GM23248 (cell line): ENCODE data around the gene TLL2. TPM values are rescaled to one million over a fixed set of nuclear protein-coding genes. Genes with fewer than 3 reads are reported as not detected.
A peak's percentile ranks its signal among the peaks of the same experiment; 100 is the strongest.

Experiments used
- DNase-seq: peaks from one replicate; pipeline ENCODE4 v3.0.0-alpha.2; 2015
- H2AFZ ChIP-seq: fragments of 200-600 bp; sonication (generic); 2 replicates; pipeline ENCODE4 v1.6.1; 2016; ENCODE audit warnings: antibody characterized with exemption
- H3F3A ChIP-seq: fragments of 200-600 bp; sonication (generic); 2 replicates; pipeline ENCODE4 v1.6.1; 2016; ENCODE audit warnings: mild to moderate bottlenecking, antibody characterized with exemption, mixed run types; ENCODE audit not compliant: insufficient read depth
- H3K27ac ChIP-seq: fragments of 200-600 bp; sonication (generic); 2 replicates; pipeline ENCODE4 v1.5.1; 2016; ENCODE audit warnings: mild to moderate bottlenecking
- H3K27me3 ChIP-seq: fragments of 200-600 bp; sonication (generic); replicated peaks from 2 replicates; pipeline ENCODE4 v1.6.1; 2016; ENCODE audit warnings: mild to moderate bottlenecking; ENCODE audit not compliant: insufficient read depth
- H3K36me3 ChIP-seq: fragments of 200-600 bp; sonication (generic); 2 replicates; pipeline ENCODE4 v1.6.1; 2016; ENCODE audit warnings: low read depth, mild to moderate bottlenecking
- H3K4me1 ChIP-seq: fragments of 200-600 bp; sonication (generic); 2 replicates; pipeline ENCODE4 v1.6.1; 2016; ENCODE audit warnings: mild to moderate bottlenecking; ENCODE audit not compliant: insufficient read depth
- H3K4me2 ChIP-seq: fragments of 200-600 bp; sonication (generic); one replicate; pipeline ENCODE4 v1.6.1; 2016; ENCODE audit warnings: mild to moderate bottlenecking; ENCODE audit not compliant: unreplicated experiment
- H3K4me3 ChIP-seq: fragments of 200-600 bp; sonication (generic); 2 replicates; pipeline ENCODE4 v1.5.1; 2016; ENCODE audit warnings: mild to moderate bottlenecking
- H3K79me2 ChIP-seq: fragments of 200-600 bp; sonication (generic); 2 replicates; pipeline ENCODE4 v1.6.1; 2016; ENCODE audit warnings: mild to moderate bottlenecking; ENCODE audit not compliant: insufficient read depth
- H3K9ac ChIP-seq: fragments of 200-600 bp; sonication (generic); 2 replicates; pipeline ENCODE4 v1.6.1; 2016; ENCODE audit warnings: mild to moderate bottlenecking
- H3K9me2 ChIP-seq: fragments of 200-600 bp; sonication (generic); 2 replicates; pipeline ENCODE4 v1.6.1; 2016; ENCODE audit warnings: mixed run types, mild to moderate bottlenecking, moderate library complexity; ENCODE audit not compliant: insufficient read depth
- H3K9me3 ChIP-seq: fragments of 200-600 bp; sonication (generic); one replicate; pipeline ENCODE4 v1.6.1; 2017; ENCODE audit warnings: low read depth
- H4K20me1 ChIP-seq: fragments of 200-600 bp; sonication (generic); 2 replicates; pipeline ENCODE4 v1.6.0; 2016; ENCODE audit not compliant: insufficient read depth
- EZH2 ChIP-seq: fragments of 200-600 bp; sonication (generic); IDR thresholded peaks from 2 replicates; pipeline ENCODE4 v1.6.1; 2018; ENCODE audit warnings: antibody characterized with exemption, mild to moderate bottlenecking; ENCODE audit not compliant: insufficient read depth, poor library complexity, severe bottlenecking
- EZH2phosphoT487 ChIP-seq: fragments of 200-600 bp; sonication (generic); IDR thresholded peaks from 2 replicates; pipeline ENCODE4 v1.6.1; 2018; ENCODE audit warnings: antibody characterized with exemption, moderate library complexity, mild to moderate bottlenecking, low read depth; ENCODE audit not compliant: insufficient read depth
- WGBS, 2 experiments: methylation state at CpG; one replicate each; pipeline ENCODE4 v1.1.6; 2015 to 2017; ENCODE audit warnings: low lambda C conversion rate in 2 of 2, low coverage in 1 of 2; ENCODE audit errors: missing lambda C conversion rate in 2 of 2; 5-methylcytosine and 5-hydroxymethylcytosine counted together
- in situ Hi-C: fragments of 300-500 bp; cut with MboI; formaldehyde crosslinking; loops from 2 replicates; pipeline ENCODE4 v1.15.0; 2020
- polyA plus RNA-seq: library from polyadenylated mRNA; unstranded; fragments of >200 nt; fragmentation: Nextera tagmentation; extraction: Ambion mirVana; gene quantifications from 2 replicates; pipeline ENCODE4 v1.2.1, GENCODE V29; 2016
- total RNA-seq: library from RNA; depleted of rRNA; stranded (reverse); fragments of >200 nt; shearing (Covaris generic); gene quantifications from 2 replicates; pipeline ENCODE4 v1.2.3, GENCODE V29; 2014

Gene TLL2
- total and polyA plus RNA-seq, 2 experiments from 2014 or later, result 0.43 to 0.71 TPM

- Histone ChIP-seq H3K4me3 (no peak overlapping the region), H3K27me3 (no peaks in the 10 kb centered on the region), H3K4me2 (no peak overlapping the region), H3K79me2 (no peaks in the 10 kb centered on the region), H2AFZ (no peak overlapping the region), H3K27ac (no peak overlapping the region), H3K9ac (no peak overlapping the region), H4K20me1 (no peaks in the 10 kb centered on the region), H3F3A (no peaks in the 10 kb centered on the region), H3K9me3 (no peaks in the 10 kb centered on the region), H3K4me1 (peaks cover 7% of the 10 kb centered on the region), H3K9me2 (no peaks in the 10 kb centered on the region), H3K36me3 (no peaks in the 10 kb centered on the region)
- DNase-seq, result peak; percentile 49
- TF ChIP-seq EZH2phosphoT487 (no peak), EZH2 (no peak)
- WGBS, 2 experiments, result 91 to 92% methylated on average over 4 to 7 of the region's 7 CpGs
- in situ Hi-C loops, result loop anchor here (25.0 kb wide), 2 partner anchors 656 to 831 kb away; no protein-coding TSS in a partner anchor
These were observed 132.9 kb downstream of the TLL2 start for GRCh38 chr10:96380821-96381220.

- Histone ChIP-seq H3K79me2 (no peaks in the 10 kb centered on the region), H3K27ac (no peak overlapping the region), H3K4me1 (peaks cover 7% of the 10 kb centered on the region), H3K36me3 (no peaks in the 10 kb centered on the region), H3K4me2 (no peak overlapping the region), H3K9me3 (no peaks in the 10 kb centered on the region), H3K27me3 (no peaks in the 10 kb centered on the region), H4K20me1 (no peaks in the 10 kb centered on the region), H3K9me2 (no peaks in the 10 kb centered on the region), H3K4me3 (no peak overlapping the region), H3F3A (no peaks in the 10 kb centered on the region), H3K9ac (no peak overlapping the region), H2AFZ (no peak overlapping the region)
- no peak for DNase-seq
- TF ChIP-seq EZH2 (no peak), EZH2phosphoT487 (no peak)
- in situ Hi-C loops, result loop anchor here (25.0 kb wide), 2 partner anchors 658 to 833 kb away; no protein-coding TSS in a partner anchor
- WGBS, 2 experiments, result 80 to 83% methylated on average over 8 of the region's 8 CpGs
These were observed 134.0 kb downstream of the TLL2 start for GRCh38 chr10:96379758-96380157.

DNA sequence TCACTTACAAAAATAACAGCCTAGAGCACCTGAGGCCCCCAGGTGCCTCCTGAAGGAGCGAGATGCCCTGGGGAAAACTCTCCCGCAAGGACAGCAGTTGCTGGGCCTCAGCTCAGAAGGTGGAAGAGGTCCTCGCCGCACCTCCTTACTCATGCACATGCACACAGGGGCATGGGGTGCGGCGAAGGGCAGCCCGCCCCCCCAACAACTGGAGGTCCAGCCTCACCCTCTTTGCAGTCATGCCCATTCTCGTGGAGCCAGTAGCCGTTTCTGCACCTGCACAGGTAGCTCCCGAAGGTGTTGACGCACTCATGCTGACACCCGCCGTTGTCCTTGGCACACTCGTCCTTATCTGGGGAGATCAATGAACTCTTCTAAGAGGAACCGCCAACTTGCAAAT, 135.0 kb downstream of the TLL2 start:
- Histone ChIP-seq H2AFZ (no peak overlapping the region), H3K4me1 (peaks cover 7% of the 10 kb centered on the region), H3K9me3 (no peaks in the 10 kb centered on the region), H3K27me3 (no peaks in the 10 kb centered on the region; the same call in 1 of the 2 replicates), H4K20me1 (no peaks in the 10 kb centered on the region), H3K4me3 (no peak overlapping the region), H3K9ac (no peak overlapping the region), H3K36me3 (no peaks in the 10 kb centered on the region), H3K9me2 (no peaks in the 10 kb centered on the region), H3K27ac (no peak overlapping the region), H3K79me2 (no peaks in the 10 kb centered on the region), H3K4me2 (no peak overlapping the region), H3F3A (no peaks in the 10 kb centered on the region)
- DNase-seq, result no peak
- in situ Hi-C loops, result loop anchor here (25.0 kb wide), 2 partner anchors 659 to 834 kb away; no protein-coding TSS in a partner anchor
- TF ChIP-seq EZH2 (no peak), EZH2phosphoT487 (no peak)
- 86 to 95% methylated on average over 10 to 15 of the region's 15 CpGs for WGBS, 2 experiments

- no peak overlapping the region for H3K9ac ChIP-seq
- no peak for TF ChIP-seq EZH2
- no peak for TF ChIP-seq EZH2phosphoT487
- H3K9me3 ChIP-seq, result no peaks in the 10 kb centered on the region
- H3K4me3 ChIP-seq, result no peak overlapping the region
- 7 to 8% methylated on average over 6 of the region's 6 CpGs for WGBS, 2 experiments
- H3F3A ChIP-seq, result no peaks in the 10 kb centered on the region
- no peaks in the 10 kb centered on the region for H4K20me1 ChIP-seq
- in situ Hi-C loops, result loop anchor here (25.0 kb wide), 2 partner anchors 659 to 834 kb away; no protein-coding TSS in a partner anchor
- no peak overlapping the region for H2AFZ ChIP-seq
- no peaks in the 10 kb centered on the region for H3K36me3 ChIP-seq
- peak; percentile 54 for DNase-seq
- H3K9me2 ChIP-seq, result no peaks in the 10 kb centered on the region
- no peak overlapping the region for H3K4me2 ChIP-seq
- no peak overlapping the region for H3K27ac ChIP-seq
- no peaks in the 10 kb centered on the region; the same call in 1 of the 2 replicates for H3K27me3 ChIP-seq
- peaks cover 7% of the 10 kb centered on the region for H3K4me1 ChIP-seq
- H3K79me2 ChIP-seq, result no peaks in the 10 kb centered on the region
These were observed 135.9 kb downstream of the TLL2 start for GRCh38 chr10:96377816-96378294.
